GM18520 (cell line): ENCODE data around the gene KRT8.

ENCODE experiments used
- ATAC-seq: cut with Tn5 transposase; IDR thresholded peaks from one replicate; pipeline ENCODE4 v1.9.1; 2021; ENCODE audit not compliant: unreplicated experiment

The KRT8 gene

GRCh38 chr12:52849511-52849910, 55.4 kb downstream of the KRT8 start:
- ATAC-seq = no peak

GRCh38 chr12:52848661-52849255, 56.1 kb downstream of the KRT8 start, which contains the start of gene KRT78:
Gene KRT78, minus strand, starts transcription at chr12:52848994. Its CDS starts 64 bp downstream, at chr12:52848930.
- ATAC-seq = no peak

GRCh38 chr12:52847335-52848102, 57.4 kb downstream of the KRT8 start:
- ATAC-seq = no peak
